ENCODE measurements around the gene PKIG. TPM values are rescaled to one million over a fixed set of nuclear protein-coding genes. Genes with fewer than 3 reads are reported as not detected.

PKIG gene
- total RNA-seq, 4 donors from 2014 or later: 305 to 398 (median 357) TPM

- DNase-seq (ENCODE audit: extremely low spot score): no peak
- H3K36me3 ChIP-seq: no peaks in the 10 kb centered on the region
- no peaks in the 10 kb centered on the region for H3K27me3 ChIP-seq
- 77% methylated on average over 5 of the region's 5 CpGs for WGBS
- TF ChIP-seq POLR2AphosphoS5 (IDR thresholded peaks at IDR 0.05) (no peak), POLR2A (IDR thresholded peaks at IDR 0.05; ENCODE audit: low read depth) (no peak), CTCF (IDR thresholded peaks at IDR 0.05) (no peak), EP300 (IDR thresholded peaks at IDR 0.05) (no peak)
- H3K27ac ChIP-seq (replicated peaks in 1 of 4): peak overlapping the region; percentile 68 to 91 (median 86)
- H3K9me3 ChIP-seq: no peaks in the 10 kb centered on the region
- H3K4me1 ChIP-seq: peaks cover 36 to 76% (median 71%) of the 10 kb centered on the region in 4 donors
- intact Hi-C loops (cut with DNase I): no loop called here
- no peak overlapping the region for H3K4me3 ChIP-seq
These were observed 38.1 kb upstream of the PKIG start for GRCh38 chr20:44544263-44544662.

- no peaks in the 10 kb centered on the region for H3K36me3 ChIP-seq
- H3K4me1 ChIP-seq: peaks cover 31 to 75% (median 72%) of the 10 kb centered on the region in 4 donors
- WGBS: 98% methylated on average over 8 of the region's 8 CpGs
- no peaks in the 10 kb centered on the region for H3K27me3 ChIP-seq
- no peak overlapping the region for H3K4me3 ChIP-seq
- TF ChIP-seq CTCF (IDR thresholded peaks at IDR 0.05) (no peak), EP300 (IDR thresholded peaks at IDR 0.05) (no peak), POLR2AphosphoS5 (IDR thresholded peaks at IDR 0.05) (no peak), POLR2A (IDR thresholded peaks at IDR 0.05; ENCODE audit: low read depth) (no peak)
- H3K27ac ChIP-seq (replicated peaks in 1 of 4): peak overlapping the region; percentile 73 to 91 (median 86)
- no peaks in the 10 kb centered on the region for H3K9me3 ChIP-seq
- intact Hi-C loops (cut with DNase I): no loop called here
- DNase-seq (ENCODE audit: extremely low spot score): no peak
These were observed 35.0 kb upstream of the PKIG start for GRCh38 chr20:44547419-44547818.

- Histone ChIP-seq H3K4me3 (no peak overlapping the region), H3K4me1 (peaks cover 30 to 75% (median 72%) of the 10 kb centered on the region in 4 donors), H3K36me3 (no peaks in the 10 kb centered on the region), H3K27ac (replicated peaks in 1 of 4) (peak overlapping the region; percentile 73 to 91 (median 86)), H3K27me3 (no peaks in the 10 kb centered on the region), H3K9me3 (no peaks in the 10 kb centered on the region)
- intact Hi-C loops (cut with DNase I): no loop called here
- DNase-seq (ENCODE audit: extremely low spot score): no peak
- whole genome bisulfite sequencing: 34% methylated on average over 4 of the region's 4 CpGs
- TF ChIP-seq EP300 (IDR thresholded peaks at IDR 0.05) (no peak), POLR2AphosphoS5 (IDR thresholded peaks at IDR 0.05) (no peak)
These were observed 33.3 kb upstream of the PKIG start for GRCh38 chr20:44549123-44549522.

GRCh38 chr20:44552050-44552449, 30.3 kb upstream of the PKIG start:
- H3K27me3 ChIP-seq: no peaks in the 10 kb centered on the region
- 84% methylated on average over 4 of the region's 4 CpGs for WGBS
- no peak for DNase-seq (ENCODE audit: extremely low spot score)
- H3K27ac ChIP-seq (replicated peaks in 1 of 4): peak overlapping the region; percentile 82 to 91 (median 86)
- no peaks in the 10 kb centered on the region for H3K9me3 ChIP-seq
- H3K4me3 ChIP-seq: no peak overlapping the region
- H3K36me3 ChIP-seq: no peaks in the 10 kb centered on the region
- peaks cover 31 to 86% (median 81%) of the 10 kb centered on the region in 4 donors for H3K4me1 ChIP-seq
- TF ChIP-seq CTCF (IDR thresholded peaks at IDR 0.05): no peak
- no peak for TF ChIP-seq EP300 (IDR thresholded peaks at IDR 0.05)
- TF ChIP-seq POLR2AphosphoS5 (IDR thresholded peaks at IDR 0.05): no peak
- no peak for TF ChIP-seq POLR2A (IDR thresholded peaks at IDR 0.05; ENCODE audit: low read depth)
- intact Hi-C loops (cut with DNase I): no loop called here

- Histone ChIP-seq H3K9me3 (no peaks in the 10 kb centered on the region), H3K4me3 (no peak overlapping the region), H3K27me3 (no peaks in the 10 kb centered on the region), H3K27ac (replicated peaks in 1 of 4) (peak overlapping the region; percentile 82 to 91 (median 86)), H3K4me1 (peaks cover 31 to 81% (median 76%) of the 10 kb centered on the region in 4 donors), H3K36me3 (no peaks in the 10 kb centered on the region)
- intact Hi-C loops (cut with DNase I): no loop called here
- no peak for TF ChIP-seq POLR2A (IDR thresholded peaks at IDR 0.05; ENCODE audit: low read depth)
- TF ChIP-seq CTCF (IDR thresholded peaks at IDR 0.05): no peak
- no peak for TF ChIP-seq POLR2AphosphoS5 (IDR thresholded peaks at IDR 0.05)
- no peak for TF ChIP-seq EP300 (IDR thresholded peaks at IDR 0.05)
- 47% methylated on average over 3 of the region's 3 CpGs for WGBS
- DNase-seq (ENCODE audit: extremely low spot score): no peak
These were observed 29.8 kb upstream of the PKIG start for GRCh38 chr20:44552568-44552949.

All from esophagus muscularis mucosa (tissue), 4 donors.